Cardiac muscle cell (in vitro differentiated cells and primary cell): Measurements from ENCODE around the gene OR4S1. TPM values are rescaled to one million over a fixed set of nuclear protein-coding genes. Genes with fewer than 3 reads are reported as not detected.

ENCODE experiments used
- DNase-seq, 2 donors: peaks; one replicate each; pipeline versions ENCODE4 v3.0.0 to v3.0.0-alpha.2; 2010 to 2017; ENCODE audit warnings: low read depth in 1 of 2, low spot score in 1 of 2
- H3K27ac ChIP-seq: fragments of 200-600 bp; sonication (generic); 2 replicates; pipeline ENCODE4 v1.5.1; 2016
- H3K27me3 ChIP-seq: fragments of 200-600 bp; sonication (generic); 2 replicates; pipeline ENCODE4 v1.6.0; 2016; ENCODE audit warnings: control low read depth
- H3K36me3 ChIP-seq: fragments of 200-600 bp; sonication (generic); 2 replicates; pipeline ENCODE4 v1.5.1; 2016; ENCODE audit warnings: control low read depth
- H3K4me1 ChIP-seq: fragments of 200-600 bp; sonication (generic); 2 replicates; pipeline ENCODE4 v1.8.1; 2017; ENCODE audit warnings: low read depth, mild to moderate bottlenecking, mixed run types
- H3K4me3 ChIP-seq: fragments of 200-600 bp; sonication (generic); 2 replicates; pipeline ENCODE4 v1.5.1; 2016; ENCODE audit warnings: mild to moderate bottlenecking
- H3K9me3 ChIP-seq: fragments of 200-600 bp; sonication (generic); 2 replicates; pipeline ENCODE4 v1.5.1; 2017; ENCODE audit warnings: low read depth, mild to moderate bottlenecking, control low read depth
- CTCF ChIP-seq: IDR thresholded peaks from 2 replicates; pipeline ENCODE4 v1.5.1; 2012; ENCODE audit warnings: low read depth, mild to moderate bottlenecking, low read length
- polyA plus RNA-seq: library from polyadenylated mRNA; unstranded; fragments of >200 nt; fragmentation: Nextera tagmentation; extraction: Ambion mirVana; gene quantifications from 2 replicates; pipeline ENCODE4 v1.2.1, GENCODE V29; 2016
- total RNA-seq: library from RNA; depleted of rRNA; stranded (reverse); fragments of >200 nt; gene quantifications from 2 replicates; pipeline ENCODE4 v1.2.3, GENCODE V29; 2016

Gene OR4S1
- total and polyA plus RNA-seq, 2 experiments from 2014 or later = not detected

GRCh38 chr11:48354677-48355076 is 48.7 kb downstream of the OR4S1 start:
- Histone ChIP-seq H3K27ac (no peak overlapping the region), H3K4me1 (no peaks in the 10 kb centered on the region), H3K36me3 (no peaks in the 10 kb centered on the region), H3K27me3 (no peaks in the 10 kb centered on the region), H3K4me3 (no peak overlapping the region), H3K9me3 (no peaks in the 10 kb centered on the region)
- TF ChIP-seq CTCF = no peak
- DNase-seq = no peak

Other genes starting within 250 kb of the OR4S1 start
- not detected in 2 replicates for gene OR4B1, start 89.4 kb upstream of the OR4S1 start, total RNA-seq
- gene OR4B1, start 89.4 kb upstream of the OR4S1 start, polyA plus RNA-seq = not detected in 2 replicates
- not detected in 2 replicates for gene OR4X2, start 61.1 kb upstream of the OR4S1 start, total RNA-seq
- not detected in 2 replicates for gene OR4X2, start 61.1 kb upstream of the OR4S1 start, polyA plus RNA-seq
- gene OR4X1, start 42.4 kb upstream of the OR4S1 start, total RNA-seq = not detected in 2 replicates
- gene OR4X1, start 42.4 kb upstream of the OR4S1 start, polyA plus RNA-seq = not detected in 2 replicates
- not detected in 2 replicates for gene OR4C3, start 18.7 kb downstream of the OR4S1 start, total RNA-seq
- not detected in 2 replicates for gene OR4C3, start 18.7 kb downstream of the OR4S1 start, polyA plus RNA-seq
- gene OR4C5, start 60.2 kb downstream of the OR4S1 start, total RNA-seq = not detected in 2 replicates
- not detected in 2 replicates for gene OR4C5, start 60.2 kb downstream of the OR4S1 start, polyA plus RNA-seq
- gene OR4A47, start 182.6 kb downstream of the OR4S1 start, total RNA-seq = not detected in 2 replicates
- not detected in 2 replicates for gene OR4A47, start 182.6 kb downstream of the OR4S1 start, polyA plus RNA-seq